Dermis blood vessel endothelial cell (primary cell): Measurements from ENCODE around the gene FBXO39. TPM values are rescaled to one million over a fixed set of nuclear protein-coding genes. Genes with fewer than 3 reads are reported as not detected.
"Not testable (repeated sequence)": the region's sequence is repeated elsewhere in the genome, so short reads cannot be mapped to it uniquely, and the experiment has no call there.

Experiments
- DNase-seq: peaks from one replicate; pipeline ENCODE4 v3.0.0; 2010
- total RNA-seq: library from RNA; depleted of rRNA; stranded (reverse); fragments of >200 nt; gene quantifications from 2 replicates; pipeline ENCODE4 v1.2.3, GENCODE V29; 2014

The FBXO39 gene
- total RNA-seq = 3.7 and 4.3 TPM in 2 replicates

- no peak for DNase-seq
Measured at GRCh38 chr17:6775871-6776405, at the start of gene FBXO39. Gene FBXO39 (plus strand): TSS chr17:6776215. CDS start chr17:6779869, 3,654 bp downstream.

GRCh38 chr17:6729531-6729930, 46.5 kb upstream of the FBXO39 start:
- no peak for DNase-seq

- DNase-seq = not testable (repeated sequence)
Measured at GRCh38 chr17:6746665-6747064, 29.4 kb upstream of the FBXO39 start.

DNA sequence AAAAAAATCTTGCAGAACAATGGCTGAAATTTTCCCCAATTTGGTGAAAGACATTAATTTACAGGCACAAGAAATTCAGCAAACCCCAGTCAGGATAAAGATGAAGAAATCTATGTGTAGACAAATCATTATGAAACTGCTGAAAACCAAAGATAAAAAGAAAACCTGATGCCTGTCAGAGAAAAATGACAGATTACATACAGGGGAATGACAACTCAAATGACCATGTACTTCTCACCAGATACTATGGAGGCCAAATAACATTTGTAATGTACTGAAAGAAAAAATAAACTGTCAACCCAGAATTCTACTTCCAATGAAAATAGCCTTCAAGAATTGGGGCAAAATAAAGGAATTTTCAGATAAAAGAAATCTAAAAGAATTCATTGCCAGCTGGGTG, 27.4 kb upstream of the FBXO39 start:
- no peak for DNase-seq

- peak; percentile 49 for DNase-seq
Measured at GRCh38 chr17:6749519-6749918, 26.5 kb upstream of the FBXO39 start.

DNA sequence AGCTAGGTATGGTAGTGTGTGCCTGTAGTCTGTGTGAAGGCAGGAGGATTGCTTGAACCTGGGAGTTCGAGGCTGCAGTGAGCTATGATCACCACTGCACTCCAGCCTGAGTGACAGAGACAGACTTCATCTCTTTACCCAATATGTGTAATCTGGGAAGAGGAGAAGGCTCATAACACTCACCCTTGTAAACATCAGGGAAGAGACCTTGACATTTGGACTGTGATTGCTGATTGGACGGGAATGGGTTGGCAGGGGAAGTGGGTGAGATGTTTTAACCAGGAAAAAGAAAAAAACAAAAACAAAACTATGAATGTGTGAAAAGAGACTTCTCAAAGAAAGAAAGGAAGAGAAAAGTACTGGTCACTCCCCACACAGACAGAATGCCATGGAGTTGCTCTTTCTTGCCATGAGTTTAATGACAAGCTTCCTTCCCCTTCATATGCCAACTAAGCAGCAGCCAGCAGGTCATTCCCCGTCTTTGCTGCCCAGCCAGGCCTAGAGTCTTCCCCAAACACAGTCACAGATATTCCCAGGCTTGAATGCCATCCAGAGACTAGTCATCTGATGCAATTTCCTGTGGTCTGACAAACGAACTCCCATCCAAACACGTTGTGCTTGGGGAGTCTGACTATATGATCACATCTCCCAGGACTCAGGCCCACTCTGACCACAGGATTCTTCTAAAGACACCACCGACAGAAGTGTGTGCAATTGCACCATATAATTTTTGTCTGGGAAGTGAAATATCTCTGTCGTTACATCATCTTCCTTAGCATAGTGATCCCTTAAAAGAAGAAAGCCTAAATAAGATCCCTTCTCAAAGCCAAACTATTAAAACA, 23.7 kb upstream of the FBXO39 start:
- DNase-seq = peak; percentile 95

DNA sequence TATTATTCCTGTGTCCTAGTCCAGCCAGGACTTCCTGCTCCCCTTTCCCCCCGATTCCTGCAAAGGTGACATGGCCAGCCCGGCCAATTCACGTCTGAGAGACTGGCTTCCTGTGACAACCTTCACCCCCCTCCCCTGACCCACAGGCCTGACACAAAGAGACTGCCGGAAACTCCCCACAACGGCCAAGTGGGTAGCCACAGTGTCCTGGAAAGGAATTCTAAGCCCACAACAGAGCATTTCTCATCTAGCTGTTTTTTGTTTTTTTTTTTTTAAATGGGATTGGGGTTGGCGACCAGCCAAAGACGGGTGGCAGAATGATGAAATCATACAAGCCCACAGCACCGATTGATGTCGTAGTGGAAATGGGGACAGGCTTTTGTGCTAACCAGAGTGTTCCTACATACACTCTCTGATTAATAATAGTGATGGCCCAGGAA, 23.0 kb upstream of the FBXO39 start:
- DNase-seq = peak; percentile 92

DNA sequence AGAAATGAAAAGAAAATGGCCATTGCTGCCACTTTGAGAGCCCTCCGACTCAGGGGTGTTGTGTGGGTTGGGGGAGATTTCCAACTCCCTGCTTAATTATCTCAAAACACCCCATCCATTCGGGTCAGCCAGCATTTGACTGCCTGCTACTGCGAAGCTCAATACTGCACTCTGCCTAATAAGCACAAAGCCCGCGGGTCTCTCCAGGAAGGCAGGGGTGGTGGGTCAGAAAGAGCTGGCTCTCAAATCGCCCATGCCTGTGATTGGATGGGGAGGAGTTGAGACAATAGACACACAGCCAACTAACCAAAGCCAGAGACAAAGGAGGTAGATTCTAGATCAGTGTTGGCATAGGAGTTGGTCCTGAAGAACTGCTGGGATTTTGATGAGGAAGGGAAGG, 22.5 kb upstream of the FBXO39 start:
- peak; percentile 74 for DNase-seq

- no peak for DNase-seq
Measured at GRCh38 chr17:6755281-6755680, 20.7 kb upstream of the FBXO39 start.

- peak; percentile 58 for DNase-seq
Measured at GRCh38 chr17:6755731-6756184, 20.3 kb upstream of the FBXO39 start, which contains the start of gene XAF1. Gene XAF1 (plus strand): TSS chr17:6756046. CDS start chr17:6756079, 33 bp downstream.

DNA sequence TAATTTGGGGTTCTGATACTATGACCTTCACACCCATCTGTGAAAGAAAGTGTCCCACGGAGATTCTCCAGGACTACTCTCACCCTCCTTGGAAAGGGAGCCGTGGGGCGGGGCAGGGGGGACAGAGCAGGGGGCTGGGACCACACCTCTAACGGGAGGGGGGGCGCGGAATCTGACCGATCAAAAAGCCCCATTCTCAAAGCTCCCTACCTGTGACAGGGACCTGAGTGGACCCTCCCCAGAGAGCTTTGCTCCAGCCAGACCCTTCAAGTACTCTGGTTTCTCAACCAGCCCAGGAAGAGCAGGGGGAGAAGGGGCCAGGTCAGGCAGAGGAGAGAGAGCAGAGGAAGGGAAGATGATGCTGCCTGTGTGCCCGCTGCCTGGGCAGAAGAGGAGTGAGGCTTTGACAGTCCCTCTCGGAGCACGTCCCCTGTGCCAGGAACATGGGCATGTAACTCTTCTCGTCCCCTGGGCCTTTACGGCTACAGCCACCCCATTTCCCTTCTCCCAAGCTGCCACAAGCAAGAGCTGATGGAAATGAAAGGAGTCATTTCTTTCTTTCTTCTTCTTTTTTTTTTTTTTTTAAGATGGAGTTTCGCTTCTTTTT, 19.5 kb upstream of the FBXO39 start:
- no peak for DNase-seq

DNA sequence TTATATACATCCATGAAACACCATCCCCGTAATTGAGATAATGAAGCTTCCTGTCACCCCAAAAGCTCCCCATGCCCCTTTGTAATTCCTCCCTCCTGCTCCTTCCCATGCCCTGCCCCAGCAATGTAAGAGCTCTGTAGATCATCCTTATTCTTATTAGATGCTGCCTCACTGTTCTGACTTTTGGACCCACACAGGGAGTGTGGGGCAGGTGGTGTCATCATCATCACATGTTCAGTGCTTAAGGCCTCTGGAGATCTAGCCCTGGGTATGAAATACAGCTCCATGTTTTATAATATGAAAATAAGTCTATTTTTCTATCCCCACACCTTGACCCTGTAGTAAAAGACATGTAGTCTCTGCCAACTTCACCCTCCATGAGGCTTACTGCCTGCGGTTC, 18.3 kb upstream of the FBXO39 start:
- no peak for DNase-seq

DNA sequence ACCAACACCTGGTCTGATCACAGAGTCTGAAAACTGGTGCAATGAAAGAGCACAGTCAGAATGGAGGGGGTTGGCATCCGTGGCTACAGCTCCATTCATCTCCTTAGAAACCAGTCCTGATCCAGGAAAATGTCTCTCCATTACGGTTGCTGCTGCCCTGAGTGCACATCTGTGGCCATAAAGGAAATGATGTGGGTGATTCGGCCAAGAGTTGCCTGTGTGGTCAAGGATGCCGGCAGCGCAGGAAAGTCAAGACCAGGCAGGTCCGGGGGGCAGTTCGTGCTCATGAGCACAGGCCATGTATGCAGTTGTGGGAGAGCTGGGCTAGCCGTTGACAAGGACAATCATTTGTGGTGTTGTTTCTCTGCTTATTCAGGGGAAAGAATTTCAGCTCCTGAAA, 14.2 kb upstream of the FBXO39 start:
- no peak for DNase-seq

GRCh38 chr17:6768447-6768846, 7.6 kb upstream of the FBXO39 start:
- DNase-seq = no peak

DNA sequence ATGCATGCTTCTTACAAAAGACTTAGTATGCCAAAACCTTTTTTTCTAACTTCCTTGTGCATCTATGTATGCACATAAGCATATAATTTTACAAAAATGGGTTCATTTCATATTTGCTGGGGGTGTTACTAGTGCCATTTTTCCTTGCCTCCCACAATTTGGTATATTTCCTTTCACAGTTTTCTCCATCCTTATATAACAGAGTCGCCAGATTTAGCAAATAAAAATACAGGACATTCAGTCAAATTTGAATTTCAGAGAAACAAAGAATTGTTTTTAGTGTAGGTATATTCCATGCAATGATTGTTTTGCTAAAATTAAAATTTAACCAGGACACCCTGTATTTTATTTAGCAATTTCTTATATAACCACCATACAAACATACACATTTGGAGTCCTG, 4.0 kb upstream of the FBXO39 start:
- DNase-seq = no peak

DNA sequence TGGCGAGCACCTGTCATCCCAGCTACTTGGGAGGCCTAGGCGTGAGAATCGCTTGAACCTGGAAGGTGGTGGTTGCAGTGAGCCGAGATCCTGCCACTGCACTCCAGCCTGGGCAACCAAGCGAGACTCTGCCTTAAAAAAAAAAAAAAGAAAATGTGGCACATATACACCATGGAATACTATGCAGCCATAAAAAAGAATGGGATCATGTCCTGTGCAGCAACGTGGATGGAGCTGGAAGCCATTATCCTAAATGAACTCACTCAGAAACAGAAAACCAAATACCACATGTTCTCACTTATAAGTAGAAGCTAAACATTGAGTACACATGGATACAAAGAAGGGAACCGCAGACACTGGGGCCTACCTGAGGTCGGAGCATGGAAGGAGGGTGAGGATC, 1.1 kb upstream of the FBXO39 start:
- not testable (repeated sequence) for DNase-seq

DNA sequence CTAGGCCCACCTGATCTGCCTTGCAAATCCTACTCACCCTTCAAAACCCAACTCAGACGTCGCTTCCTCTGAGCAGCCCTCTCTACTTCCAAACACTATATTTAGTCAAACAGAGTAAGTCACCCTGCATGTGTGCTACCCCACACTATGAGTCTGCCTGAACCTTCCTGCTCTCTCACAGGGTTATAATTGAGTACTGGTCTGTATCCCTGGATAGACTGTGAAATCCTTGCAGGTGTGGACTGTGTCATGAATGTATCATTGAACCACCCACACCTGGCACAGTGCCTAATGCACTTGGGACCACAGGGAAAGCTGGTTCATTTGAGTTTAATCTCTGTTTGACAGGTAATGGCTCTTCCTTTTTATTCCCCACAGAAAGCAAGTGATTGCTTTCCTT, 3.4 kb downstream of the FBXO39 start:
- no peak for DNase-seq

DNA sequence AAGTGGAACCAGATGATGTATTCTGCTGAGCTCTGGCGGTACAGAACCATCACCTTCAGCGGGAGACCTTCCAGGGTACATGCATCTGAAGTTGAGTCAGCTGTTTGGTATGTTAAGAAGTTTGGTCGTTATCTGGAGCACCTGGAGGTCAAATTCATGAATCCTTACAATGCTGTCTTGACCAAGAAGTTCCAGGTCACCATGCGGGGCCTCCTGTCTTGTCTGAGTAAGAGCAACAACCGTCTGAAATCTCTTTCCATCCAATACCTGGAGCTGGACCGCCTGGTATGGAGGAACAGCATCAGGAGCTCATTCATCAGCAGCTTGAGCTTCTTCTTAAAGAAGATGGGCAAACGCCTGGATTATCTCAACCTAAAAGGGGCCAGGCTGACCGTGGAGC, 4.0 kb downstream of the FBXO39 start:
- no peak for DNase-seq

GRCh38 chr17:6780886-6781285, 4.9 kb downstream of the FBXO39 start:
- no peak for DNase-seq

DNA sequence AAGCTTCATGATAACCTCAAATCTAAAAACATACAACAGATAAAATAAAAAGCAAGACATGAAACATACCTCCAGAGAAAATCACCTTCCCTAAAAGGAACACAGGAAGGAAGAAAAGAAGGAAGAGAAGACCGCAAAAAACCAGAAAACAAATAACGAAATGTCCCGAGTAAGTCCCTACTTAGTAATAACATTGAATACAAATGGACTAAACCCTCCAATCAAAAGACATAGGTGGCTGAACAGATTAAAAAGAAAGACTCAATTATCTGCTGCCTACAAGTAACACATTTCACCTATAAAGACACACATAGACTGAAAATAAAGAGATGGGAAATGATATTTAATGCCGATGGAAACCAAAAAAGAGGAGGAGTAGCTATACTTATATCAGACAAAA, 6.2 kb downstream of the FBXO39 start:
- DNase-seq = no peak

DNA sequence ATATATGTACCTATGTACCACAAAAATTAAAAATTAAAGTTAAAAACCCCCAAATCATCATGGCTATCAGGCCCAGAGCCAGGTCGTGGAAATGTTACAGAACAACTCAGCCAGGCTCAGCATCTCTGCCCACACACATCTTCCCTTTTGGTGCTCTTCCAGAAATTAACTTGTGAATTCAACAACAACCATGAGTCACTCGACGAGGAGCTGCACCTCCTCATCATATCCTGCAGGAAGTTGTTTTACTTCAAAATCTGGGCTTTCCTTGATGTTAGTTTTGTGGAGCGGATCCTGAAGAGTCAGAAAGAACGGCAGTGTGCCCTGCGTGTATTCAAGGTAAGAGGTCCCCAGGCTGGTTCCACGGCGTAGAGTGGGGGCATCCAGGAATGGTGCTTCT, 10.6 kb downstream of the FBXO39 start:
- DNase-seq = peak; percentile 92

DNA sequence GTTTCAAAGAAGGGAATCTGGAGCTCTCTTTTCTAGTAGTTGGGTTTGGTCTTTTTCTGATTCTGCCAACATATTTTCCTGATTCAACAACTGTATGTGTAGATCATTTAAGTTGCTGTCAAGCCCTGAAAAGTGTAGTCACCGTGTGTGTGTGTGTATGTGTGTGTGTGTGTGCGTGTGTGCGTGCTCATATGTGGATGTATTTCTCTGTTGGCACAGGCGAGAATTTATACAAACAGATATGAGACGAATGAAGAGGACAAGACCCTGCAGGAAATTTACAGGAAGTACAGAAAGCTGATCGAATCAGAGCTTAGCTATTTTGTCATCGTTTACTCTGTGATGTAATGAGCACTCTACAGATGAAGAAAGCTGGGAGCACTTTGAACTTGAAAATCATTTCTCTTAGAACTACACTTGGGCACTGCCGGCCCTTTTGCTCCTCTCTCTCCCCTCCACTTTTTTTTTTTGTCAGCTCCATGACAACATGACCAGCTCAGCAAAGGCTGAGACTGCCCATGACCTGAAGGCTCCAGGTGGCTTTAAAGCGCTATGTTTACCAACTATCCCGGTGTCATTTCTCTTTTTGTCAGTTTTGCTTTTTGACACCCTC, 11.2 kb downstream of the FBXO39 start:
- peak; percentile 50 for DNase-seq

- DNase-seq = no peak
Measured at GRCh38 chr17:6789146-6789545, 13.1 kb downstream of the FBXO39 start.
